ENCODE data around the gene PLAAT5. TPM values are rescaled to one million over a fixed set of nuclear protein-coding genes. Genes with fewer than 3 reads are reported as not detected.

Gene PLAAT5
- total and polyA plus RNA-seq, 2 of the 4 experiments (the other 2 are of a cell fraction) = not detected

- no peak overlapping the region for H2BK120ac ChIP-seq (ENCODE audit: low read depth, low read length)
- POLR2A ChIA-PET (ENCODE audit: unreplicated experiment) = no interaction called here
- no CpG with 5 or more reads among the region's 5 CpGs for WGBS, 2 experiments (ENCODE audit: extremely low coverage in 2 of 2, insufficient read length in 1 of 2)
Observed at GRCh38 chr11:63534895-63535461, 44.0 kb upstream of the PLAAT5 start.

More at GRCh38 chr11:63534895-63535461, 44.0 kb upstream of the PLAAT5 start:
- Histone ChIP-seq H3K27ac (ENCODE audit: insufficient read depth, low read length) (no peak overlapping the region), H3K14ac (replicated peaks; ENCODE audit: low read depth, low read length) (no peak overlapping the region), H3K56ac (ENCODE audit: extremely low read depth, insufficient read depth, low read length) (no peak overlapping the region), H2AK5ac (ENCODE audit: low read depth, low read length) (no peak overlapping the region), H3K4me1 (ENCODE audit: control insufficient read depth, insufficient read depth, low read length) (peaks cover 11% of the 10 kb centered on the region; the same call in 1 of the 2 replicates), H2BK5ac (ENCODE audit: low read depth, low read length, poor library complexity, severe bottlenecking) (no peak overlapping the region), H3K4me3 (ENCODE audit: insufficient read depth, low read depth, low read length) (no peak overlapping the region), H2AK9ac (replicated peaks; ENCODE audit: low read depth, low read length, poor library complexity) (no peak overlapping the region), H3K9me1 (ENCODE audit: insufficient read depth, low read length) (no peaks in the 10 kb centered on the region), H3K23ac (ENCODE audit: low read depth, low read length) (no peak overlapping the region), H4K8ac (ENCODE audit: low read depth in 2 of 2, low read length in 2 of 2) (no peak overlapping the region), H3K4ac (ENCODE audit: low read depth, low read length) (no peak overlapping the region), H4K20me1 (ENCODE audit: insufficient read depth, low read length) (no peaks in the 10 kb centered on the region), H3K79me1 (ENCODE audit: low read depth in 1 of 2, low read length in 2 of 2) (no peaks in the 10 kb centered on the region), H3K9me3 (ENCODE audit: control insufficient read depth, insufficient read depth, low read length) (no peaks in the 10 kb centered on the region), H2AFZ (replicated peaks; ENCODE audit: low read length, poor library complexity) (no peak overlapping the region), H3K9ac (ENCODE audit: low read depth, low read length) (no peak overlapping the region), H3K27me3 (ENCODE audit: control insufficient read depth, insufficient read depth, low read length) (peaks cover 4% of the 10 kb centered on the region; the same call in 1 of the 2 replicates), H3K4me2 (ENCODE audit: low read depth, low read length) (no peak overlapping the region), H3K36me3 (ENCODE audit: control insufficient read depth, insufficient read depth, low read length) (no peaks in the 10 kb centered on the region), H3K18ac (ENCODE audit: low read depth, low read length) (no peak overlapping the region), H4K5ac (ENCODE audit: low read depth, low read length) (no peak overlapping the region), H2BK15ac (ENCODE audit: low read depth, low read length) (no peak overlapping the region), H2BK20ac (ENCODE audit: low read depth, low read length) (no peak overlapping the region), H4K91ac (ENCODE audit: insufficient read depth, low read depth, low read length) (no peak overlapping the region)
- no peak for TF ChIP-seq CEBPB (IDR thresholded peaks at IDR 0.05; ENCODE audit: low read depth, low read length)
- no peak for TF ChIP-seq RAD21 (IDR thresholded peaks at IDR 0.05; ENCODE audit: low read length)
- TF ChIP-seq FOS (IDR thresholded peaks at IDR 0.05; ENCODE audit: low read depth, low read length) = no peak
- TF ChIP-seq BHLHE40 (IDR thresholded peaks at IDR 0.05; ENCODE audit: low read depth, low read length) = no peak
- TF ChIP-seq ELK1 (IDR thresholded peaks at IDR 0.05; ENCODE audit: borderline replicate concordance, low read depth, low read length) = no peak
- TF ChIP-seq CHD1 (IDR thresholded peaks at IDR 0.05; ENCODE audit: low read depth, low read length) = no peak
- TF ChIP-seq CTCF (conservative IDR thresholded peaks at IDR 0.05; ENCODE audit: low read depth, low read length) = no peak
- no peak for TF ChIP-seq NFE2L2 (IDR thresholded peaks at IDR 0.05; ENCODE audit: low read depth, low read length)
- TF ChIP-seq RFX5 (IDR thresholded peaks at IDR 0.05; ENCODE audit: low read depth, low read length) = no peak
- BruUV-seq (replicated peaks) = no TSS peak
- dilution Hi-C loops (cut with HindIII; ENCODE audit: low sequenced_read_pairs, unreplicated experiment) (no loop called here), intact Hi-C loops (cut with micrococcal nuclease) (no loop called here), in situ Hi-C loops (cut with MboI; ENCODE audit: low sequenced_read_pairs) (no loop called here)
- no peak for DNase-seq
- CTCF ChIA-PET = no interaction called here
- ATAC-seq (ENCODE audit: low read depth) = no peak
